ENCODE measurements around the gene PRKG1. TPM values are rescaled to one million over a fixed set of nuclear protein-coding genes. Genes with fewer than 3 reads are reported as not detected.

Gene PRKG1
- total and polyA plus RNA-seq, 2 donors (not counting 1 experiment from before 2014, with no cell fraction given) = not detected

DNA sequence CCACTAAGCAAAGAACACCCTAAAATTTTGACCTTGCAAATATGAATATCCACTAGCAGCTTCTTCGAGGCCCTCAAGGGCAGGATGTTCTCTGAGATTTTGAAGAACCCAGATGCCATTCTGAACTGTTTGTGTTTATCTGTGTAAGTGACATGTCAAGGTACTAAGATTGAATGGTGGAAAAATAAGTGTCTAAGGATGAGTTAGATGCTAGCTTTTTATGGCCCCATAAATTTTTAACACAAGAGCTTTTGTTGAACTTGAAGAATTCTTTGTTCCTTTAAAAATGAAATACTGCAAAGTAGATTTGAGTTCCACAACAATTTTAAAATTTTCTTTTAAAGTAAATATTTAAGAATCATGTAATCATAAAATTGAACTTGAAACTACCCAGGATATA, 365.4 kb downstream of the PRKG1 start:
- Mint-ChIP-seq H3K4me3 (no peak overlapping the region), H3K9me3 (ENCODE audit: insufficient read depth) (no peaks in the 10 kb centered on the region), H3K27me3 (no peaks in the 10 kb centered on the region), H3K27ac (no peak overlapping the region), H3K4me1 (no peaks in the 10 kb centered on the region)
- no peaks in the 10 kb centered on the region for H3K27me3 ChIP-seq (replicated peaks in 1 of 4; ENCODE audit: control extremely low read depth in 1 of 4, control insufficient read depth in 3 of 4, insufficient read depth in 4 of 4, low read length in 3 of 4)
- H3K27ac ChIP-seq (ENCODE audit: low read length in 2 of 2) = no peak overlapping the region
- no peak for TF ChIP-seq EZH2 (IDR thresholded peaks at IDR 0.05; ENCODE audit: borderline replicate concordance, insufficient read depth, low read depth, low read length, poor library complexity, severe bottlenecking)
- TF ChIP-seq, protein P1, sequence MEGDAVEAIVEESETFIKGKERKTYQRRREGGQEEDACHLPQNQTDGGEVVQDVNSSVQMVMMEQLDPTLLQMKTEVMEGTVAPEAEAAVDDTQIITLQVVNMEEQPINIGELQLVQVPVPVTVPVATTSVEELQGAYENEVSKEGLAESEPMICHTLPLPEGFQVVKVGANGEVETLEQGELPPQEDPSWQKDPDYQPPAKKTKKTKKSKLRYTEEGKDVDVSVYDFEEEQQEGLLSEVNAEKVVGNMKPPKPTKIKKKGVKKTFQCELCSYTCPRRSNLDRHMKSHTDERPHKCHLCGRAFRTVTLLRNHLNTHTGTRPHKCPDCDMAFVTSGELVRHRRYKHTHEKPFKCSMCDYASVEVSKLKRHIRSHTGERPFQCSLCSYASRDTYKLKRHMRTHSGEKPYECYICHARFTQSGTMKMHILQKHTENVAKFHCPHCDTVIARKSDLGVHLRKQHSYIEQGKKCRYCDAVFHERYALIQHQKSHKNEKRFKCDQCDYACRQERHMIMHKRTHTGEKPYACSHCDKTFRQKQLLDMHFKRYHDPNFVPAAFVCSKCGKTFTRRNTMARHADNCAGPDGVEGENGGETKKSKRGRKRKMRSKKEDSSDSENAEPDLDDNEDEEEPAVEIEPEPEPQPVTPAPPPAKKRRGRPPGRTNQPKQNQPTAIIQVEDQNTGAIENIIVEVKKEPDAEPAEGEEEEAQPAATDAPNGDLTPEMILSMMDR (IDR thresholded peaks at IDR 0.05) = no peak
- no peak overlapping the region for H3K4me2 ChIP-seq (replicated peaks; ENCODE audit: low read depth, low read length, poor library complexity, severe bottlenecking)
- H2AFZ ChIP-seq (ENCODE audit: insufficient read depth, low read depth, low read length, poor library complexity, severe bottlenecking) = no peak overlapping the region
- H3K4me1 ChIP-seq (ENCODE audit: control insufficient read depth in 2 of 2, insufficient read depth in 2 of 2, low read length in 2 of 2) = no peaks in the 10 kb centered on the region
- no peak for DNase-seq
- ATAC-seq (ENCODE audit: low read depth) = no peak
- intact Hi-C loops (cut with micrococcal nuclease) = no loop called here
- no peaks in the 10 kb centered on the region for H4K20me1 ChIP-seq (ENCODE audit: control insufficient read depth, insufficient read depth, low read length, poor library complexity, severe bottlenecking)
- WGBS (ENCODE audit: insufficient coverage) = 60% methylated on average over 1 of the region's 1 CpG
- H3K9me3 ChIP-seq (ENCODE audit: control extremely low read depth in 1 of 3, control insufficient read depth in 2 of 3, insufficient read depth in 1 of 3, low read length in 2 of 3) = no peaks in the 10 kb centered on the region
- no peaks in the 10 kb centered on the region for H3K79me2 ChIP-seq (ENCODE audit: control insufficient read depth, insufficient read depth, low read length)
- H3K36me3 ChIP-seq (replicated peaks in 1 of 2; ENCODE audit: control extremely low read depth in 1 of 2, control insufficient read depth in 1 of 2, extremely low read depth in 1 of 2, insufficient read depth in 2 of 2, low read length in 1 of 2) = no peaks in the 10 kb centered on the region
- POLR2A ChIA-PET = no interaction called here
- CTCF ChIA-PET = no interaction called here
- H3K4me3 ChIP-seq (ENCODE audit: control extremely low read depth in 1 of 5, extremely low read depth in 1 of 5, insufficient read depth in 1 of 5, low read depth in 2 of 5, low read length in 4 of 5) = no peak overlapping the region
- no peak overlapping the region for H3K9ac ChIP-seq (ENCODE audit: low read length)

DNA sequence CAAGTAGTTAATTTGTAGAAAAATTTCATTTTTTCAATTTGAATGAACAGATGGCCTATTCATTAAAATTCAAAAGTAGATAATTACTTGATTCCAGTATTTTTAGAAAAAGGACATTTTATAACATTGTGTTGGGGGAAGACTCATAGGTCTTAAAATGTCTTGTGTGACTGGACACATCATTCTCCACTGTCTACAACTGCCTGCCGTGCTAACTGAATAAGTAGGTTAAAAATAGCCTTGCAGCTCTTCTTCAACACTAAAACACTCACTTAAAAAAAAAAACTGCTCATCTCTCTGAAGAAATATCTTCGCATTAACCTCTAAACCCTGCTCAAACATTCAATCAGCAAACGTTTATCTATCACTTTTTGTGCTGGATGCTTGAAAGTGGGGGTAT, 371.3 kb downstream of the PRKG1 start:
- Histone ChIP-seq H3K9ac (ENCODE audit: low read length) (no peak overlapping the region), H3K4me1 (ENCODE audit: control insufficient read depth in 2 of 2, insufficient read depth in 2 of 2, low read length in 2 of 2) (no peaks in the 10 kb centered on the region), H4K20me1 (ENCODE audit: control insufficient read depth, insufficient read depth, low read length, poor library complexity, severe bottlenecking) (no peaks in the 10 kb centered on the region), H3K4me3 (ENCODE audit: control extremely low read depth in 1 of 5, extremely low read depth in 1 of 5, insufficient read depth in 1 of 5, low read depth in 2 of 5, low read length in 4 of 5) (no peak overlapping the region), H2AFZ (ENCODE audit: insufficient read depth, low read depth, low read length, poor library complexity, severe bottlenecking) (no peak overlapping the region), H3K9me3 (ENCODE audit: control extremely low read depth in 1 of 3, control insufficient read depth in 2 of 3, insufficient read depth in 1 of 3, low read length in 2 of 3) (no peaks in the 10 kb centered on the region), H3K4me2 (replicated peaks; ENCODE audit: low read depth, low read length, poor library complexity, severe bottlenecking) (no peak overlapping the region), H3K27me3 (replicated peaks in 1 of 4; ENCODE audit: control extremely low read depth in 1 of 4, control insufficient read depth in 3 of 4, insufficient read depth in 4 of 4, low read length in 3 of 4) (no peaks in the 10 kb centered on the region), H3K36me3 (replicated peaks in 1 of 2; ENCODE audit: control extremely low read depth in 1 of 2, control insufficient read depth in 1 of 2, extremely low read depth in 1 of 2, insufficient read depth in 2 of 2, low read length in 1 of 2) (no peaks in the 10 kb centered on the region), H3K27ac (ENCODE audit: low read length in 2 of 2) (no peak overlapping the region), H3K79me2 (ENCODE audit: control insufficient read depth, insufficient read depth, low read length) (no peaks in the 10 kb centered on the region)
- H3K9me3 Mint-ChIP-seq (ENCODE audit: insufficient read depth) = no peaks in the 10 kb centered on the region
- ChIA-PET POLR2A (no interaction called here), CTCF (no interaction called here)
- no peak for DNase-seq
- no peak for ATAC-seq (ENCODE audit: low read depth)
- intact Hi-C loops (cut with micrococcal nuclease) = no loop called here
- H3K4me3 Mint-ChIP-seq = no peak overlapping the region
- no peaks in the 10 kb centered on the region for H3K27me3 Mint-ChIP-seq
- no peaks in the 10 kb centered on the region for H3K4me1 Mint-ChIP-seq
- no peak overlapping the region for H3K27ac Mint-ChIP-seq
- no peak for TF ChIP-seq EZH2 (IDR thresholded peaks at IDR 0.05; ENCODE audit: borderline replicate concordance, insufficient read depth, low read depth, low read length, poor library complexity, severe bottlenecking)
- TF ChIP-seq, protein P1 (IDR thresholded peaks at IDR 0.05) = no peak
- no CpG with 5 or more reads among the region's 3 CpGs for WGBS (ENCODE audit: insufficient coverage)

Data from B cell (primary cell).